Fibroblast of villous mesenchyme (primary cell): Measurements from ENCODE around the gene KRTAP10-3. TPM values are rescaled to one million over a fixed set of nuclear protein-coding genes. Genes with fewer than 3 reads are reported as not detected.

ENCODE experiments used
- DNase-seq: peaks from one replicate; pipeline ENCODE4 v3.0.0-alpha.2; 2010; ENCODE audit warnings: low read depth
- H3K4me3 ChIP-seq: 2 replicates; pipeline ENCODE4 v1.5.1; 2011; ENCODE audit warnings: low read depth, mild to moderate bottlenecking, low read length
- total RNA-seq: library from RNA; depleted of rRNA; stranded (reverse); fragments of >200 nt; gene quantifications from 2 replicates; pipeline ENCODE4 v1.2.3, GENCODE V29; 2012
- TF ChIP-seq, protein P1 (sequence below): IDR thresholded peaks from 2 replicates; pipeline ENCODE4 v1.5.1; 2012; ENCODE audit warnings: low read depth, mild to moderate bottlenecking, low read length; ENCODE audit not compliant: insufficient read depth

The KRTAP10-3 gene
- total RNA-seq, 1 donor = not detected

DNA sequence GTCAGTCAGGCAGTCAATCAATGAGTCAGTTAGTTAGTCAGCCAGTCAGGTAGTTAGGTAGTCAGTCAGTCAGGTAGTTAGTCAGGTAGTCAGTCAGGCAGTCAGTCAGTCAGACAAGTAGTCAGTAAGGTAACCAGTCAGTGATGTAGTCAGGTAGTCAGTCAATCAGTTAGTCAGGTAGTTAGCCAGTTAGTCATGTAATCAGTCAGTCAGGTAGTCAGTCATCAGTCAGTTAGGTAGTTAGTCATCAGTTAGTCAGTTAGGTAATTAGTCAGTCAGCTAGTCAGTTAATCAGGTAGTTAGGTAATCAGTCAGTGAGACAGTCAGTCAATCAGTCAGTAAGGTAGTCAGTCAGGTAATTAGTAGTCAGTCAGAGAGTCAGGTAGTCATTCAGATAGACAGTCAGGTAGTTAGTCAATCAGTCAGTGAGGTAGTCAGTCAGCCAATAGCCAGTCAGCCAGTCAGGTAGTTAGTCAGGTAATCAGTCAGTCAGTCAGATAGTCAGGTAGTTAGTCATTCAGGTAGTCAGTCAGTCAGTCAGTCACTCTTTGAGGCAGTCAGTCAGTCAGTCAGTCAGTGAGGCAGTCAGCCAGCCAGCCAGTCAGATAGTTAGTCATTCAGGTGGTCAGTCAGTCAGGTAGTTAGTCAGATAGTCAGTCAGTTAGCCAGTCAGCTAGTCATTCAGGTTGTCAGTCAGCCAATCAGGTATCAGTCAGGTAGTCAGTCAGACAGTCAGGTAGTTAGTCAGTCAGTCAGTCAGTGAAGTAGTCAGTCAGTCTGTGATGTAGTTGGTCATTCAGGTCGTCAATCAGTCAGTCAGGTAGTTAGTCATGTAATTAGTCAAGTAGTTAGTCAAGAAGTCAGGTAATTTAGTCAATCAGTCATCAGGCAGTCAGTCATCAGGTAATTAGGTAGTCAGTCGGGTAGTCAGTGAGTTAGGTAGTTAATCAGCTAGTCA is 33.9 kb downstream of the KRTAP10-3 start:
- TF ChIP-seq, protein P1, sequence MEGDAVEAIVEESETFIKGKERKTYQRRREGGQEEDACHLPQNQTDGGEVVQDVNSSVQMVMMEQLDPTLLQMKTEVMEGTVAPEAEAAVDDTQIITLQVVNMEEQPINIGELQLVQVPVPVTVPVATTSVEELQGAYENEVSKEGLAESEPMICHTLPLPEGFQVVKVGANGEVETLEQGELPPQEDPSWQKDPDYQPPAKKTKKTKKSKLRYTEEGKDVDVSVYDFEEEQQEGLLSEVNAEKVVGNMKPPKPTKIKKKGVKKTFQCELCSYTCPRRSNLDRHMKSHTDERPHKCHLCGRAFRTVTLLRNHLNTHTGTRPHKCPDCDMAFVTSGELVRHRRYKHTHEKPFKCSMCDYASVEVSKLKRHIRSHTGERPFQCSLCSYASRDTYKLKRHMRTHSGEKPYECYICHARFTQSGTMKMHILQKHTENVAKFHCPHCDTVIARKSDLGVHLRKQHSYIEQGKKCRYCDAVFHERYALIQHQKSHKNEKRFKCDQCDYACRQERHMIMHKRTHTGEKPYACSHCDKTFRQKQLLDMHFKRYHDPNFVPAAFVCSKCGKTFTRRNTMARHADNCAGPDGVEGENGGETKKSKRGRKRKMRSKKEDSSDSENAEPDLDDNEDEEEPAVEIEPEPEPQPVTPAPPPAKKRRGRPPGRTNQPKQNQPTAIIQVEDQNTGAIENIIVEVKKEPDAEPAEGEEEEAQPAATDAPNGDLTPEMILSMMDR = no peak
- DNase-seq = no peak
- H3K4me3 ChIP-seq = no peak overlapping the region

GRCh38 chr21:44523567-44524413 is 34.8 kb downstream of the KRTAP10-3 start:
- H3K4me3 ChIP-seq = no peak overlapping the region
- TF ChIP-seq, protein P1 = no peak
- DNase-seq = no peak

GRCh38 chr21:44522753-44523204 is 35.8 kb downstream of the KRTAP10-3 start:
- no peak for DNase-seq
- H3K4me3 ChIP-seq = no peak overlapping the region
- TF ChIP-seq, protein P1 = no peak

DNA sequence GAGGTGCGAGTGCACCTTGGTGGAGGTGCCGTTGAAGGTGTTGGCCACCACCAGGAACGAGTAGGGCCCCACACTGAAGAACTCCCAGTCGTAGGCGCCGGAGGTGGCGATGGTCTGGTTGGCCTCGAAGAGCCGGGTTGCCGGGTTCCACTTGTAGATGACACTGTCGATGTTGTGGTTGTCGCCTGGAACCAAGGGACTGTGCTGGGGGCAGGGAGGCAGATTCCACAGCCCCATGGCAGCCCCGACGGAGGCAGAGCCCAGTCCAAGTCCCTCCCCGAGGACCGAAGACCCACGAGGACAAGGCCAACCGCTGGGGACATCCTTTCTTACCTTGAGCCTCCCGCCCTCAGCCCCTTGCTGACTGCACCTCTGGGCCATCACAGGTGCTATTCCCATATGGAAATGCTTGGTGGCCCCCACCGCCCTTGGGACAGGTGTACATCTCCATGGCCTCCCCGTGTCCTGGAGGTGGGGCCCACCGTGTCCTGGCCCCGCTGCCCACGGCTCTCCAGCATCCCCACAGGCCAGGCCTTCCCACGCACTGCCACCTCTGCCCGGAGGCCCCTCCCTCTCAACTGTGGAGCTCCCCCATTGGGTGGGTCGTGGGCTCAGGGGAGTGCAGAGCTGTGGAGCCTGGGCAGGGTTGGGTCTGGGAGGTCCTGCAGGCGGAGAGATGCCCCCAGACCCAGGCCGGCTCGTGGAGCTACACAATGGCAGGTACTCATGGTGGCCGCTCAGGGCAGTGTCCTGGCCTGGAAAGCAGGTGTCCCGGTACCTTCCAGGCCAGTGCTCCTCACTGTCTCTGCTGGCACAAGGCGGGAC is 36.5 kb downstream of the KRTAP10-3 start:
- DNase-seq = no peak
- no peak overlapping the region for H3K4me3 ChIP-seq
- TF ChIP-seq, protein P1 = no peak

DNA sequence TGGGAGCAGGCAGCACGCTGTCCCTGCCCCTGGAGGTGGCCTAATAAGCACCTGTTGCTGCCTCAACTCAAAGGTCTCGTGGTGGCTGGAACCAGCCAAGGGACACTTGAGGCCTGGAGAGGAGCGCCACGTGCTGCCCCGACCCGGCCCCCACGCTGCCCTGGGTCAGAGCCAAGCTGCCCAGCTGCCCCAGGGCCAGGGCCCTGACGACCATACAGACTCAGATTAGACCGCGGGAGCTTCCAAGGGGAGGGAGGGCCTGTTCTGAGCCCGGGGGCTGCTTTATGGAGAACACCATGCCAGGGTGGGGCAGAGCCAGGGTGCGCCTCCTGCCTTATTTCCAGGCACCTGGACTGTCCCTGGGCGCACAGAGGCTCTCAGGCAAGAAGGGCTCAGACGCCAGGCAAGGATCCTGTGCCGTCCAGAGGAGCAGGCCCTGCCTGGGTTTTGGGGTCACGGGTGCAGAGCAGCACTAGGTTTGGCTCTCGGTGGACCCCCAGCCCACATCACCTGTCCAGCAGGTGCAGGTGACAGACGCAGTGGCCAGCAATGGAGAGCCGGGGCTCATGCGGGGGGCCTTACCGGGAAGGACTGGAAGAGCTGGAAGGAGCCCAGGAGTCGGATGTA is 37.2 kb downstream of the KRTAP10-3 start:
- TF ChIP-seq, protein P1 = no peak
- no peak for DNase-seq
- no peak overlapping the region for H3K4me3 ChIP-seq
